Activated CD8-positive, alpha-beta T cell treated with anti-CD3 and anti-CD28 coated beads for 36 hours (primary cell): ENCODE measurements around the gene COPS2. TPM values are rescaled to one million over a fixed set of nuclear protein-coding genes. Genes with fewer than 3 reads are reported as not detected.
A peak's percentile ranks its signal among the peaks of the same experiment; 100 is the strongest.

Source experiments
- ATAC-seq: fragments of 200-7000 bp; cut with Tn5 transposase; one replicate; pipeline ENCODE4 v1.10.0; 2021; ENCODE audit warnings: mild to moderate bottlenecking, moderate library complexity
- CTCF ChIA-PET: fragments of 350-600 bp; sonication (Branson Sonifier 250); formaldehyde crosslinking; loops from one replicate; lab custom pipeline; 2021; ENCODE audit warnings: antibody characterized with exemption; lab: Charles Lee
- POLR2A ChIA-PET: fragments of 350-600 bp; sonication (Branson Sonifier 250); formaldehyde crosslinking; loops from one replicate; lab custom pipeline; 2021; ENCODE audit warnings: antibody characterized with exemption; lab: Charles Lee
- DNase-seq: peaks from one replicate; pipeline ENCODE4 v3.0.0-alpha.2; 2020
- H3K27ac Mint-ChIP-seq: one replicate; pipeline ENCODE4 v1.8.0; 2021; ENCODE audit warnings: mild to moderate bottlenecking, mixed read lengths
- H3K27me3 Mint-ChIP-seq: one replicate; pipeline ENCODE4 v1.8.0; 2021; ENCODE audit warnings: mixed read lengths
- H3K36me3 Mint-ChIP-seq: one replicate; pipeline ENCODE4 v1.8.0; 2021; ENCODE audit warnings: low read depth, mixed read lengths
- H3K4me1 Mint-ChIP-seq: one replicate; pipeline ENCODE4 v1.8.0; 2021; ENCODE audit warnings: low read depth, mixed read lengths
- H3K4me3 Mint-ChIP-seq: one replicate; pipeline ENCODE4 v1.8.0; 2021; ENCODE audit warnings: mild to moderate bottlenecking, moderate library complexity, mixed read lengths
- H3K9me3 Mint-ChIP-seq: one replicate; pipeline ENCODE4 v1.8.0; 2021; ENCODE audit warnings: mixed read lengths
- intact Hi-C: fragments of 100-400 bp; cut with micrococcal nuclease; formaldehyde crosslinking; loops from one replicate; pipeline ENCODE4 v1.10.0; 2022
- total RNA-seq, 2 experiments: library from RNA; stranded (reverse); gene quantifications; one replicate each; pipeline ENCODE4 v1.2.3, GENCODE V29; 2021
- TF ChIP-seq, protein P1 (sequence below): fragments of 200-600 bp; IDR thresholded peaks from one replicate; pipeline ENCODE4 v1.8.0; 2022; ENCODE audit warnings: antibody characterized with exemption, mild to moderate bottlenecking

Gene COPS2
- total RNA-seq, 2 experiments from 2014 or later = 85.0 to 85.8 TPM

DNA sequence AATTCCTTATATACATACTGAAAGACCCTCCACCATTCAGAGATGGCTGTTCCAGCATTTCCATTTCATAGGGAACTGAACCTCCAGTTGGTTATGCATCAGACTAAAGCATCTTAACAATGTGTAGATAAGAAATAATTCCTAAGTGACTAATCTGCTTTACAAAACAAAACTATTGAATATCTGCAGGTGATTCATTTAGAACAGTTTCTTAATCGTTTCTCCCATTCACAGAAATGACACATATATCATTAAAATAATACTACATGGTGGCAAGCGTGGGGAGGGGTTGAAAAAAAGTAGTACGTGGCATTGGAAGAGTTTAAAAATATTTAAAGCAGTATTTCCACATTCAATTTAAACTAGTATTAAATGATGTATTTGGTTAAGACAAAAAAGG lies 19.5 kb downstream of the COPS2 start:
- ATAC-seq (no peak), DNase-seq (no peak)
- H3K9me3 Mint-ChIP-seq = no peaks in the 10 kb centered on the region
- POLR2A ChIA-PET = no interaction called here
- CTCF ChIA-PET = interaction anchor here (3.1 kb wide), 1 partner anchor 10 kb away, joined by 22 read pairs; no protein-coding TSS in a partner anchor
- peaks cover 36% of the 10 kb centered on the region for H3K36me3 Mint-ChIP-seq
- no peaks in the 10 kb centered on the region for H3K27me3 Mint-ChIP-seq
- TF ChIP-seq, protein P1, sequence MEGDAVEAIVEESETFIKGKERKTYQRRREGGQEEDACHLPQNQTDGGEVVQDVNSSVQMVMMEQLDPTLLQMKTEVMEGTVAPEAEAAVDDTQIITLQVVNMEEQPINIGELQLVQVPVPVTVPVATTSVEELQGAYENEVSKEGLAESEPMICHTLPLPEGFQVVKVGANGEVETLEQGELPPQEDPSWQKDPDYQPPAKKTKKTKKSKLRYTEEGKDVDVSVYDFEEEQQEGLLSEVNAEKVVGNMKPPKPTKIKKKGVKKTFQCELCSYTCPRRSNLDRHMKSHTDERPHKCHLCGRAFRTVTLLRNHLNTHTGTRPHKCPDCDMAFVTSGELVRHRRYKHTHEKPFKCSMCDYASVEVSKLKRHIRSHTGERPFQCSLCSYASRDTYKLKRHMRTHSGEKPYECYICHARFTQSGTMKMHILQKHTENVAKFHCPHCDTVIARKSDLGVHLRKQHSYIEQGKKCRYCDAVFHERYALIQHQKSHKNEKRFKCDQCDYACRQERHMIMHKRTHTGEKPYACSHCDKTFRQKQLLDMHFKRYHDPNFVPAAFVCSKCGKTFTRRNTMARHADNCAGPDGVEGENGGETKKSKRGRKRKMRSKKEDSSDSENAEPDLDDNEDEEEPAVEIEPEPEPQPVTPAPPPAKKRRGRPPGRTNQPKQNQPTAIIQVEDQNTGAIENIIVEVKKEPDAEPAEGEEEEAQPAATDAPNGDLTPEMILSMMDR = no peak
- intact Hi-C loops = no loop called here
- peaks cover 22% of the 10 kb centered on the region for H3K4me1 Mint-ChIP-seq
- no peak overlapping the region for H3K4me3 Mint-ChIP-seq
- H3K27ac Mint-ChIP-seq = peak overlapping the region; percentile 65

DNA sequence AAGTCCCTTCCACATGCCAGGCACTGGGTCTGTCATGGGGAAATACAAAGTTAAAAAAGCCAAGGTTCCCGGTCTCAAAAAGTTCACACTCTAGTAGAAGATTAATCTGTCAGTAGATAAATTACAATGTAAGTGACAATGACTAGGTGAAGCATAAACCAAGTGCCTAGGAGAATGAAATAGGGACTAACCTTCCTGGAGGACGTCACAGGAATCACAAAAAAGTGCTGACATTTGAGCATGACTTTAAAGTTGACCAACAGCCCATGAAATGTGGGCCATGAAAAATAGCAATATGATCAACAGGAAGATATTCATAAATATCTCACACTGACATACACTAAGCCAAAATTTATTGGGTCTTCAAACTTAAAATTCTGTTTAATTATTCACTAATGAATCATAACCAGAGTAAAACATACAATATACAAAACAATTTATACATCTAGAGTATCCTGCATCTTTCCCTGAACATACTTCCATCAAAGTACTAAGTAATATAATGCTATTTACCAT lies 20.0 kb downstream of the COPS2 start:
- TF ChIP-seq, protein P1 = no peak
- peaks cover 20% of the 10 kb centered on the region for H3K4me1 Mint-ChIP-seq
- no peak for ATAC-seq
- peak overlapping the region; percentile 65 for H3K27ac Mint-ChIP-seq
- ChIA-PET POLR2A (no interaction called here), CTCF (no interaction called here)
- intact Hi-C loops = no loop called here
- H3K9me3 Mint-ChIP-seq = no peaks in the 10 kb centered on the region
- H3K4me3 Mint-ChIP-seq = no peak overlapping the region
- peaks cover 32% of the 10 kb centered on the region for H3K36me3 Mint-ChIP-seq
- H3K27me3 Mint-ChIP-seq = no peaks in the 10 kb centered on the region
- DNase-seq = no peak

DNA sequence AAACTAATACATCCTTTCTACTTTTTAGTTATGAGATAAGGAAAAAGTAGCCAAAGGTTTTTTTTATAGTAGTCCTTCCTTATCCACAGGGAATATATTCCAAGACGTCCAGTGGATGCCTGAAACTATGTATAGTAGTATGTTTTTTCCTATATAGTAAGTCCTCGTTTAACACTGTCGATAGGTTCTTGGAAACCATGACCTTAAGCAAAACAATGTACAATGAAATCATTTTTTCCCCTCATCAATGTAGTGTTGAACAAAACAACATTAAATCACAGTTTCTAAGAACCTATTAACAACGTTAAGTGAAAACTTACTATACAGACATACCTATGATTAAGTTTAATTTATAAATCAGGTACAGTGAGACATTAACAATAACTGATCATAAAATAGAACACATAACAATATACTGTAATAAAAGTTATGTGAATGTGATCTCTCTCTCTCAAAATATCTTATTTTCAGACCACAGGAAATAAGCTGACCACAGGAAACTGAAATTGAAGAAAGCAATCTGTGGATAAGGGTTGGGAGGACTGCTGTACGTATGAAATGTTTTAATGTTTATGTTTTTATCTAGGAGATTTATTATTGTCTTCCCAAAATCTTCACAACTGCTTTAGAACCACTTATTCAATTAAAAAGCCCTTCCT lies 20.6 kb downstream of the COPS2 start:
- ATAC-seq = no peak
- DNase-seq = no peak
- H3K4me1 Mint-ChIP-seq = peaks cover 20% of the 10 kb centered on the region
- H3K4me3 Mint-ChIP-seq = no peak overlapping the region
- H3K27me3 Mint-ChIP-seq = no peaks in the 10 kb centered on the region
- TF ChIP-seq, protein P1 = no peak
- H3K27ac Mint-ChIP-seq = peak overlapping the region; percentile 65
- H3K9me3 Mint-ChIP-seq = no peaks in the 10 kb centered on the region
- intact Hi-C loops = no loop called here
- CTCF ChIA-PET = no interaction called here
- POLR2A ChIA-PET = no interaction called here
- peaks cover 34% of the 10 kb centered on the region for H3K36me3 Mint-ChIP-seq

DNA sequence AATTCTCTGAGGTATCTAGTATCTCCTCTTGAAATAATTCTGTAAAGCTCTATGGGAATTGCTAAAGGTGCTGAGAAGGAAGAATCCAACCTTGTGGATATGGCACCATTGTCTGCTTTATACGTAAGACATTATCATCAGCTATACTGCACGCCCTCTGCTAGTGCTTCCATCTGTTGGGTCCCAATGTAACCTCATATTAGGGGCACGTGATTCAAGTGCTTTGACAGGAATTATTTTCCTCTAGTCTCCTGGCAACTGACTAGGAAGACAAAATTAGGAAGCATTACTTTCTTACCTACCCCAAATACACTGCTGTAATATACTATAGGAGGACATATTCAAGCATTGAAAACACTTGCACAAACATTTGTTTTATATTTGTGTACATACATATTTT lies 24.0 kb downstream of the COPS2 start:
- ATAC-seq (no peak), DNase-seq (no peak)
- TF ChIP-seq, protein P1 = no peak
- no peak overlapping the region for H3K4me3 Mint-ChIP-seq
- H3K9me3 Mint-ChIP-seq = no peaks in the 10 kb centered on the region
- intact Hi-C loops = no loop called here
- ChIA-PET CTCF (interaction anchor here (0.7 to 1.0 kb wide), 2 partner anchors 11 to 15 kb away, joined by 3 read pairs; no protein-coding TSS in a partner anchor), POLR2A (no interaction called here)
- peaks cover 38% of the 10 kb centered on the region for H3K36me3 Mint-ChIP-seq
- no peaks in the 10 kb centered on the region for H3K27me3 Mint-ChIP-seq
- H3K4me1 Mint-ChIP-seq = peaks cover 12% of the 10 kb centered on the region
- no peak overlapping the region for H3K27ac Mint-ChIP-seq

DNA sequence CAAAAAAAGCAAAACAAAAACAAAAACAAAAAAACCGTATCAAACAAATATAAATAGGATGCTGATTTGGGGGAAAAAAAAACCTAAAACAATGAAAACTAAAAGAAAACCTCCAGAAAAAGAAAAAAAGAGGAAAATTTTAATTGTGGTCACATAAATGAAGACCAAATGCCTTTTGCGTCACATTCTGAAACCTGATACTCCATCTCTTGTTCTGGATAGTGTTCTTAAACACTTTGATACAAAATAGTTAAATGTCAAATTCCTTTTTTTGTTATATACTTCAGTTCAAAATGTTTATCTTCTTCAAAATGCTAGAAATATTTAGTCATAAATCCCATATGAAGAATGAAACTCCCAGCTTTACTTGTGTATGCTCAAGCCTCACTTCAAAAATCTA lies 31.0 kb downstream of the COPS2 start:
- H3K9me3 Mint-ChIP-seq = no peaks in the 10 kb centered on the region
- POLR2A ChIA-PET = no interaction called here
- intact Hi-C loops = no loop called here
- no peak for ATAC-seq
- no peak overlapping the region for H3K4me3 Mint-ChIP-seq
- no peak overlapping the region for H3K27ac Mint-ChIP-seq
- H3K27me3 Mint-ChIP-seq = no peaks in the 10 kb centered on the region
- peaks cover 13% of the 10 kb centered on the region for H3K36me3 Mint-ChIP-seq
- TF ChIP-seq, protein P1 = no peak
- DNase-seq = no peak
- peaks cover 8% of the 10 kb centered on the region for H3K4me1 Mint-ChIP-seq
- CTCF ChIA-PET = interaction anchor here (0.9 kb wide), 1 partner anchor 263 kb away, joined by 3 read pairs; no protein-coding TSS in a partner anchor
